SK-N-SH (cell line): ENCODE measurements around the gene PAQR5. TPM values are rescaled to one million over a fixed set of nuclear protein-coding genes. Genes with fewer than 3 reads are reported as not detected.

Experiments used
- CTCF ChIA-PET: fragments of 300-600, 350-600 bp; formaldehyde crosslinking; extraction: SDS; loops from one replicate; lab custom pipeline; 2021; lab: Yijun Ruan, JAX
- POLR2A ChIA-PET: fragments of 350-600 bp; sonication (Branson Sonifier 250); formaldehyde crosslinking; extraction: SDS; loops from one replicate; lab custom pipeline; 2020; ENCODE audit warnings: antibody characterized with exemption, inconsistent platforms; lab: Yijun Ruan, JAX
- DNase-seq: peaks from one replicate; pipeline ENCODE4 v3.0.0; 2012
- H2AFZ ChIP-seq: fragments of 200-600 bp; sonication (generic); 2 replicates; pipeline ENCODE4 v1.8.1; 2016; ENCODE audit warnings: antibody characterized with exemption, mild to moderate bottlenecking, low read depth
- H3F3A ChIP-seq: fragments of 200-600 bp; sonication (generic); replicated peaks from 2 replicates; pipeline ENCODE3; 2016; ENCODE audit warnings: antibody characterized with exemption, mild to moderate bottlenecking; ENCODE audit not compliant: insufficient read depth
- H3K27ac ChIP-seq, 2 experiments: fragments of 200-500 bp in 1 of 2; fragments of 200-600 bp in 1 of 2; sonication (Bioruptor generic) in 1 of 2; sonication (generic), shearing (Covaris generic) in 1 of 2; 2 replicates each; pipeline versions ENCODE4 v1.5.1 to v1.6.1; 2014 to 2016; ENCODE audit warnings: low read depth in 2 of 2, inconsistent platforms in 1 of 2, low read length in 1 of 2, mild to moderate bottlenecking in 1 of 2, mixed read lengths in 1 of 2
- H3K27me3 ChIP-seq: fragments of 200-600 bp; sonication (generic), shearing (Covaris generic); 2 replicates; pipeline ENCODE4 v1.6.1; 2016; ENCODE audit warnings: mixed run types; ENCODE audit not compliant: insufficient read depth
- H3K36me3 ChIP-seq, 2 experiments: fragments of 200-500 bp in 1 of 2; fragments of 200-600 bp in 1 of 2; sonication (Bioruptor generic) in 1 of 2; sonication (generic) in 1 of 2; replicated peaks in 1 of 2; 2 replicates each; pipeline versions ENCODE3 to v1.5.1; 2014 to 2016; ENCODE audit warnings: low read length in 1 of 2, mild to moderate bottlenecking in 1 of 2; ENCODE audit not compliant: insufficient read depth in 2 of 2, control insufficient read depth in 1 of 2
- H3K4me1 ChIP-seq, 2 experiments: fragments of 200-500 bp in 1 of 2; fragments of 200-600 bp in 1 of 2; sonication (Bioruptor generic) in 1 of 2; sonication (generic), shearing (Covaris generic) in 1 of 2; 2 replicates each; pipeline versions ENCODE4 v1.5.1 to v1.6.1; 2014 to 2016; ENCODE audit warnings: low read depth in 1 of 2, low read length in 1 of 2, mixed run types in 1 of 2; ENCODE audit not compliant: insufficient read depth in 2 of 2, control insufficient read depth in 1 of 2
- H3K4me2 ChIP-seq: fragments of 200-600 bp; sonication (generic), shearing (Covaris generic); 2 replicates; pipeline ENCODE4 v1.6.1; 2017; ENCODE audit warnings: mixed run types
- H3K4me3 ChIP-seq, 2 experiments: fragments of 200-500 bp in 1 of 2; fragments of 200-600 bp in 1 of 2; sonication (Bioruptor generic) in 1 of 2; sonication (generic), shearing (Covaris generic) in 1 of 2; 2 replicates each; pipeline versions ENCODE4 v1.5.1 to v1.8.1; 2014 to 2016; ENCODE audit warnings: low read depth in 2 of 2, inconsistent platforms in 1 of 2, low read length in 1 of 2, mild to moderate bottlenecking in 1 of 2, mixed read lengths in 1 of 2, moderate library complexity in 1 of 2
- H3K79me2 ChIP-seq: fragments of 200-600 bp; sonication (generic); 2 replicates; pipeline ENCODE4 v1.8.1; 2017; ENCODE audit warnings: mild to moderate bottlenecking; ENCODE audit not compliant: insufficient read depth
- H3K9ac ChIP-seq: fragments of 200-600 bp; sonication (generic); 2 replicates; pipeline ENCODE4 v1.6.1; 2017; ENCODE audit warnings: mixed run types
- H3K9me2 ChIP-seq: fragments of 200-600 bp; sonication (generic); 2 replicates; pipeline ENCODE4 v1.6.1; 2017; ENCODE audit warnings: mixed run types
- H3K9me3 ChIP-seq: fragments of 200-600 bp; sonication (generic); 2 replicates; pipeline ENCODE4 v1.6.1; 2017; ENCODE audit warnings: mixed run types, mild to moderate bottlenecking, moderate library complexity
- H4K20me1 ChIP-seq: fragments of 200-600 bp; sonication (generic); 2 replicates; pipeline ENCODE4 v1.6.1; 2017; ENCODE audit warnings: mild to moderate bottlenecking, mixed run types; ENCODE audit not compliant: insufficient read depth
- CTCF ChIP-seq: fragments of 200-600 bp; sonication (generic); IDR thresholded peaks from 2 replicates; pipeline ENCODE4 v1.6.1; 2017; ENCODE audit warnings: antibody characterized with exemption, mild to moderate bottlenecking, moderate library complexity
- FOSL2 ChIP-seq: IDR thresholded peaks from 2 replicates; pipeline ENCODE4 v1.4.0; 2012; ENCODE audit warnings: low read depth, mild to moderate bottlenecking, moderate library complexity, borderline replicate concordance
- FOXJ3 ChIP-seq: sonication (generic); formaldehyde crosslinking; IDR thresholded peaks from 2 replicates; pipeline ENCODE4 v1.5.1; 2020; ENCODE audit warnings: mild to moderate bottlenecking, missing genetic modification reagents
- IRF3 ChIP-seq: fragments of 150-350 bp; IDR thresholded peaks from 2 replicates; pipeline ENCODE4 v1.6.1; 2016; ENCODE audit warnings: mild to moderate bottlenecking, low read depth, low read length
- MEF2A ChIP-seq: IDR thresholded peaks from 2 replicates; pipeline ENCODE4 v1.4.0; 2012; ENCODE audit warnings: low read depth, borderline replicate concordance
- RAD21 ChIP-seq: IDR thresholded peaks from 2 replicates; pipeline ENCODE4 v1.6.1; 2012; ENCODE audit warnings: mild to moderate bottlenecking, low read length
- RCOR1 ChIP-seq: fragments of 150-350 bp; IDR thresholded peaks from 2 replicates; pipeline ENCODE4 v1.6.1; 2017; ENCODE audit warnings: antibody characterized with exemption, low read length
- REST ChIP-seq: IDR thresholded peaks from 2 replicates; pipeline ENCODE4 v1.6.1; 2012; ENCODE audit warnings: mild to moderate bottlenecking, low read depth, low read length, moderate library complexity
- RXRA ChIP-seq: IDR thresholded peaks from 2 replicates; pipeline ENCODE4 v1.4.0; 2012; ENCODE audit warnings: low read depth, mild to moderate bottlenecking, borderline replicate concordance
- SMC3 ChIP-seq: IDR thresholded peaks from 2 replicates; pipeline ENCODE4 v1.6.1; 2012; ENCODE audit warnings: low read depth, low read length, improper control_type of control experiment
- USF1 ChIP-seq: IDR thresholded peaks from 2 replicates; pipeline ENCODE4 v1.4.0; 2012; ENCODE audit warnings: low read depth, borderline replicate concordance
- WGBS: methylation state at CpG from one replicate; pipeline ENCODE4 v1.1.6; 2017; ENCODE audit warnings: low lambda C conversion rate; 5-methylcytosine and 5-hydroxymethylcytosine counted together
- polyA plus RNA-seq, 3 experiments: library from polyadenylated mRNA; depleted of rRNA; stranded (reverse); fragments of >200 nt; gene quantifications; 2 replicates each; pipeline ENCODE4 v1.2.3, GENCODE V29; 2012

PAQR5 gene
- polyA plus RNA-seq, 1 of the 3 experiments (the other 2 are of a cell fraction) = 3.9 TPM

- TF ChIP-seq REST (no peak), SMC3 (no peak), FOSL2 (peak; percentile 91), USF1 (no peak), RXRA (no peak)
Observed at GRCh38 chr15:69253156-69253555, 45.6 kb upstream of the PAQR5 start (continued).

- Histone ChIP-seq H3K4me3 (no peak overlapping the region; a peak in 1 of 4 replicates), H2AFZ (no peak overlapping the region), H3F3A (no peaks in the 10 kb centered on the region), H3K4me1 (no peaks in the 10 kb centered on the region), H3K9me3 (no peaks in the 10 kb centered on the region), H3K27me3 (no peaks in the 10 kb centered on the region), H3K79me2 (no peaks in the 10 kb centered on the region), H3K27ac (no peak overlapping the region), H3K36me3 (peaks cover 10 to 26% of the 10 kb centered on the region in 2 experiments), H3K4me2 (no peak overlapping the region), H4K20me1 (no peaks in the 10 kb centered on the region), H3K9ac (no peak overlapping the region), H3K9me2 (no peaks in the 10 kb centered on the region)
- no peak for TF ChIP-seq IRF3
- TF ChIP-seq CTCF = peak; percentile 60
- TF ChIP-seq FOXJ3 (CRISPR knock-in tag) = no peak
- TF ChIP-seq MEF2A = no peak
- TF ChIP-seq SMC3 = peak; percentile 46
- TF ChIP-seq RAD21 = peak; percentile 66
- TF ChIP-seq RCOR1 = no peak
- 58% methylated on average over 5 of the region's 5 CpGs for WGBS
- ChIA-PET CTCF (interaction anchor here (0.6 to 2.5 kb wide), 17 partner anchors 10 to 226 kb away, joined by 3 to 14 read pairs (median 4); no protein-coding TSS in a partner anchor), POLR2A (no interaction called here)
- no peak for DNase-seq
Observed at GRCh38 chr15:69265347-69265955, 33.3 kb upstream of the PAQR5 start.
